H1 (cell line): Measurements from ENCODE around the gene PITPNM1. TPM values are rescaled to one million over a fixed set of nuclear protein-coding genes. Genes with fewer than 3 reads are reported as not detected.

Experiments
- CTCF ChIA-PET: fragments of 300-600 bp; sonication (Branson Sonifier 250); formaldehyde crosslinking; loops from one replicate; lab custom pipeline; 2021; ENCODE audit not compliant: partially characterized antibody; lab: Charles Lee
- POLR2A ChIA-PET: fragments of 300-600 bp; sonication (Branson Sonifier 250); formaldehyde crosslinking; loops from one replicate; lab custom pipeline; 2021; ENCODE audit warnings: inconsistent platforms; ENCODE audit not compliant: partially characterized antibody; lab: Charles Lee
- DNase-seq, 2 experiments: peaks; one replicate each; pipeline versions ENCODE4 v3.0.0 to v3.0.0-alpha.2; 2010 to 2022; ENCODE audit warnings: low spot score in 2 of 2, low read depth in 1 of 2, mixed read lengths in 1 of 2
- FAIRE-seq: peaks from 2 replicates; lab custom pipeline; 2011; peaks lifted over from hg19 to GRCh38; lab: Jason Lieb, UNC
- H2AFZ ChIP-seq: 2 replicates; pipeline ENCODE4 v1.8.1; 2012; ENCODE audit warnings: low read length, inconsistent platforms
- H2AK5ac ChIP-seq: 2 replicates; pipeline ENCODE4 v1.6.1; 2013; ENCODE audit warnings: low read depth, low read length
- H2BK120ac ChIP-seq: replicated peaks from 2 replicates; pipeline ENCODE3; 2013; ENCODE audit warnings: low read depth, low read length, inconsistent platforms
- H2BK12ac ChIP-seq: 2 replicates; pipeline ENCODE4 v1.6.1; 2013; ENCODE audit warnings: low read depth, low read length
- H2BK15ac ChIP-seq: 2 replicates; pipeline ENCODE4 v1.6.1; 2013; ENCODE audit warnings: low read length
- H2BK20ac ChIP-seq: 2 replicates; pipeline ENCODE4 v1.6.1; 2013; ENCODE audit warnings: low read length
- H2BK5ac ChIP-seq: 2 replicates; pipeline ENCODE4 v1.6.1; 2013; ENCODE audit warnings: low read depth, low read length
- H3K14ac ChIP-seq: 2 replicates; pipeline ENCODE4 v1.6.1; 2013; ENCODE audit warnings: inconsistent platforms; ENCODE audit not compliant: insufficient read length
- H3K18ac ChIP-seq: 2 replicates; pipeline ENCODE4 v1.6.1; 2013; ENCODE audit warnings: low read length; ENCODE audit errors: extremely low read depth
- H3K23ac ChIP-seq: 2 replicates; pipeline ENCODE4 v1.6.1; 2013; ENCODE audit warnings: inconsistent platforms; ENCODE audit not compliant: insufficient read length
- H3K23me2 ChIP-seq: 2 replicates; pipeline ENCODE4 v1.6.1; 2013; ENCODE audit warnings: low read depth, low read length
- H3K27ac ChIP-seq: 2 replicates; pipeline ENCODE4 v1.6.1; 2011; ENCODE audit warnings: low read depth, low read length, inconsistent platforms
- H3K27me3 ChIP-seq, 4 experiments: replicated peaks in 1 of 4; 1 replicate in 1 of 4; 2 replicates in 3 of 4; pipeline versions ENCODE4 v1.6.1 to v1.8.1; 2011 to 2013; ENCODE audit warnings: low read length in 3 of 4, mild to moderate bottlenecking in 3 of 4, inconsistent platforms in 2 of 4, mixed read lengths in 2 of 4, moderate library complexity in 1 of 4; ENCODE audit not compliant: control insufficient read depth in 3 of 4, insufficient read depth in 3 of 4; ENCODE audit errors: extremely low read depth in 1 of 4
- H3K36me3 ChIP-seq, 4 experiments: 2 replicates each; pipeline versions ENCODE4 v1.6.1 to v1.8.1; 2011 to 2013; ENCODE audit warnings: mild to moderate bottlenecking in 4 of 4, low read length in 3 of 4, moderate library complexity in 2 of 4, control low read depth in 1 of 4, inconsistent platforms in 1 of 4; ENCODE audit not compliant: insufficient read depth in 4 of 4, control insufficient read depth in 2 of 4
- H3K4ac ChIP-seq: replicated peaks from 2 replicates; pipeline ENCODE3; 2013; ENCODE audit warnings: low read length, low read depth, mixed read lengths, inconsistent platforms; ENCODE audit not compliant: insufficient read length
- H3K4me1 ChIP-seq, 4 experiments: replicated peaks in 1 of 4; 1 replicate in 1 of 4; 2 replicates in 3 of 4; pipeline versions ENCODE4 v1.6.1 to v1.8.1; 2011 to 2013; ENCODE audit warnings: low read length in 3 of 4, inconsistent platforms in 2 of 4, mixed read lengths in 1 of 4; ENCODE audit not compliant: insufficient read depth in 4 of 4, control insufficient read depth in 3 of 4
- H3K4me2 ChIP-seq, 2 experiments: 2 replicates each; pipeline versions ENCODE4 v1.6.1 to v1.8.1; 2011 to 2013; ENCODE audit warnings: low read depth in 2 of 2, low read length in 2 of 2, control low read depth in 1 of 2, inconsistent platforms in 1 of 2, mild to moderate bottlenecking in 1 of 2; ENCODE audit not compliant: insufficient read depth in 1 of 2
- H3K4me3 ChIP-seq, 4 experiments: fragments of 200-600, 300-600 bp in 1 of 4; sonication (generic), shearing (Covaris generic), sonication (Bioruptor Twin) in 1 of 4; 2 replicates each; pipeline versions ENCODE4 v1.5.1 to v1.8.1; 2011 to 2016; ENCODE audit warnings: low read length in 4 of 4, low read depth in 3 of 4, control low read depth in 2 of 4, inconsistent platforms in 2 of 4, mild to moderate bottlenecking in 2 of 4, mixed read lengths in 1 of 4, moderate library complexity in 1 of 4; ENCODE audit not compliant: insufficient read depth in 2 of 4; ENCODE audit errors: extremely low read depth in 1 of 4
- H3K56ac ChIP-seq: replicated peaks from 2 replicates; pipeline ENCODE3; 2013; ENCODE audit warnings: low read depth, mild to moderate bottlenecking, mixed read lengths, low read length, inconsistent platforms; ENCODE audit not compliant: insufficient read length
- H3K79me1 ChIP-seq: 2 replicates; pipeline ENCODE4 v1.6.1; 2013; ENCODE audit warnings: low read depth, low read length, control low read depth
- H3K79me2 ChIP-seq, 2 experiments: 2 replicates each; pipeline versions ENCODE4 v1.6.1 to v1.8.1; 2012 to 2013; ENCODE audit warnings: low read length in 2 of 2, mild to moderate bottlenecking in 2 of 2, inconsistent platforms in 1 of 2; ENCODE audit not compliant: insufficient read depth in 2 of 2, control insufficient read depth in 1 of 2
- H3K9ac ChIP-seq, 4 experiments: replicated peaks in 1 of 4; 1 replicate in 1 of 4; 2 replicates in 3 of 4; pipeline versions ENCODE4 v1.6.1 to v1.8.1; 2011 to 2013; ENCODE audit warnings: low read depth in 3 of 4, low read length in 3 of 4, control low read depth in 2 of 4, mild to moderate bottlenecking in 2 of 4, moderate library complexity in 2 of 4, inconsistent platforms in 1 of 4; ENCODE audit errors: extremely low read depth in 1 of 4
- H3K9me3 ChIP-seq, 2 experiments: 2 replicates each; pipeline versions ENCODE4 v1.6.1 to v1.8.1; 2012 to 2013; ENCODE audit warnings: mild to moderate bottlenecking in 2 of 2, moderate library complexity in 2 of 2, control low read depth in 1 of 2, inconsistent platforms in 1 of 2, low read depth in 1 of 2, low read length in 1 of 2, mixed read lengths in 1 of 2; ENCODE audit not compliant: insufficient read depth in 2 of 2
- H4K20me1 ChIP-seq, 2 experiments: replicated peaks in 1 of 2; 2 replicates each; pipeline versions ENCODE3 to v1.8.1; 2011 to 2013; ENCODE audit warnings: inconsistent platforms in 2 of 2, low read length in 2 of 2, mild to moderate bottlenecking in 1 of 2; ENCODE audit not compliant: insufficient read depth in 2 of 2, control insufficient read depth in 1 of 2
- H4K5ac ChIP-seq: 2 replicates; pipeline ENCODE4 v1.6.1; 2013; ENCODE audit warnings: low read length, low read depth, mixed read lengths, inconsistent platforms; ENCODE audit not compliant: insufficient read length
- H4K8ac ChIP-seq: 2 replicates; pipeline ENCODE4 v1.8.0; 2013; ENCODE audit warnings: mild to moderate bottlenecking, moderate library complexity, low read length, inconsistent platforms; ENCODE audit not compliant: insufficient read depth; ENCODE audit errors: extremely low read depth
- H4K91ac ChIP-seq: replicated peaks from 2 replicates; pipeline ENCODE3; 2013; ENCODE audit warnings: low read length, mixed read lengths, inconsistent platforms; ENCODE audit not compliant: insufficient read length
- CBX5 ChIP-seq: fragments of 300-800, 300-1000 bp; sonication (generic); IDR thresholded peaks from 2 replicates; pipeline ENCODE4 v1.7.1; 2016; ENCODE audit warnings: antibody characterized with exemption, low read length, low read depth
- POLR2A ChIP-seq, 2 experiments: IDR thresholded peaks; 1 replicate in 1 of 2; 2 replicates in 1 of 2; pipeline ENCODE4 v1.6.1; 2011; ENCODE audit warnings: low read depth in 2 of 2, low read length in 2 of 2, mild to moderate bottlenecking in 2 of 2; ENCODE audit errors: control extremely low read depth in 1 of 2
- RBBP5 ChIP-seq: IDR thresholded peaks from 2 replicates; pipeline ENCODE4 v1.7.1; 2012; ENCODE audit warnings: low read depth, mild to moderate bottlenecking, inconsistent platforms, low read length, moderate library complexity, borderline replicate concordance
- WGBS, 2 experiments: shearing (Covaris generic) in 1 of 2; methylation state at CpG; one replicate each; pipeline versions ENCODE4 v1.1.6 to v1.1.7; 2013 to 2015; ENCODE audit warnings: low lambda C conversion rate in 2 of 2, mixed read lengths in 2 of 2, inconsistent platforms in 1 of 2, low coverage in 1 of 2, missing lambda C conversion rate in 1 of 2; ENCODE audit not compliant: insufficient replicate concordance in 2 of 2, insufficient coverage in 1 of 2, insufficient read length in 1 of 2; ENCODE audit errors: extremely low coverage in 1 of 2, missing lambda C conversion rate in 1 of 2; 5-methylcytosine and 5-hydroxymethylcytosine counted together
- polyA plus RNA-seq, 7 experiments: library from polyadenylated mRNA; depleted of rRNA in 3 of 7; stranded (reverse) in 5 of 7; unstranded in 2 of 7; fragments of >200 nt in 5 of 7; fragments of 200-250 nt in 2 of 7; gene quantifications; 1 replicate in 5 of 7; 2 replicates in 1 of 7; 4 replicates in 1 of 7; pipeline versions ENCODE4 v1.2.1 to v1.2.3, GENCODE V29; 2011 to 2013; ENCODE audit warnings: missing spikeins in 2 of 7, mixed read lengths in 2 of 7
- total RNA-seq: library from RNA; stranded (reverse); fragmentation: NEBNext Ultra II Directional; extraction: Animal tissue kit (Norgen Biotek cat#: 25700); gene quantifications from 2 replicates; pipeline ENCODE4 v1.2.1, GENCODE V29; 2021
- TF ChIP-seq, protein P1 (sequence below): IDR thresholded peaks from 2 replicates; pipeline ENCODE4 v1.6.1; 2011; ENCODE audit warnings: low read length, improper control_type of control experiment
- TF ChIP-seq, protein P2 (sequence below): IDR thresholded peaks from 2 replicates; pipeline ENCODE4 v1.6.1; 2012; ENCODE audit warnings: low read length, inconsistent platforms

Gene PITPNM1
- total and polyA plus RNA-seq, 2 of the 8 experiments (the other 6 are each of a cell fraction or from before 2014, with no cell fraction given) = 27.2 to 52.7 TPM

DNA sequence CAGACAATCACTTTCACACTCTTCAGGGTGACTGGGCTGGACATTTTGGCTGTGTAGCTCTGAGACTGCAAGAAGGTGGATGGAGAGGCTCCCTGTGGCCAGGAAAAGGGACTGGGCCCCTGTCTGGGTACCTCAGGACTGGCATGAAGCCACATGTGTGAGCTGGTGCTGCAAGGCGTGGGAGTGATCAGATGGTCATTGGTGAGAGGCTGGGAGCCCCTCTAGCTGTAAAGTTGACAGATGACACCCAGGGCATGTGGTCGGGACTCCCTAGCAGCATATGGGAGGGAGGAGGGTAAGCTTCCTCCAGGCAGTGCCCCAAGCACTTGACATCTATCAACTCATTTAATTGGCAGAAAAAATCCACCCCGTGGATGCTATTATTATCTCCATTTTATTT, 37.0 kb upstream of the PITPNM1 start:
- H3K23ac ChIP-seq = no peak overlapping the region
- H3K27me3 ChIP-seq = no peaks in the 10 kb centered on the region; a peak in 1 of 7 replicates
- H3K36me3 ChIP-seq = no peaks in the 10 kb centered on the region
- H3K79me2 ChIP-seq = no peaks in the 10 kb centered on the region
- no peak for FAIRE-seq
- no peak overlapping the region for H2AFZ ChIP-seq
- no peak overlapping the region for H3K18ac ChIP-seq
- DNase-seq = no peak
- H3K4me2 ChIP-seq = no peak overlapping the region
- H3K14ac ChIP-seq = no peak overlapping the region
- H3K9me3 ChIP-seq = peaks cover 0 to 6% of the 10 kb centered on the region in 2 experiments; a peak in 1 of 4 replicates
- H3K23me2 ChIP-seq = no peaks in the 10 kb centered on the region
- H4K20me1 ChIP-seq = no peaks in the 10 kb centered on the region
- H3K9ac ChIP-seq = no peak overlapping the region
- no peak overlapping the region for H4K8ac ChIP-seq
- CTCF ChIA-PET = interaction anchor here (1.1 to 3.3 kb wide), 5 partner anchors 11 to 72 kb away, joined by 3 to 11 read pairs (median 6); no protein-coding TSS in a partner anchor
- whole genome bisulfite sequencing, 2 experiments = 88% methylated on average over 3 of the region's 3 CpGs; no CpG with 5 or more reads in 1 of the 2 experiments
- no peak overlapping the region for H3K4me3 ChIP-seq
- H3K27ac ChIP-seq = no peak overlapping the region
- no peak overlapping the region for H2AK5ac ChIP-seq
- no peak overlapping the region for H2BK20ac ChIP-seq
- H3K79me1 ChIP-seq = no peaks in the 10 kb centered on the region
- TF ChIP-seq, protein P1, sequence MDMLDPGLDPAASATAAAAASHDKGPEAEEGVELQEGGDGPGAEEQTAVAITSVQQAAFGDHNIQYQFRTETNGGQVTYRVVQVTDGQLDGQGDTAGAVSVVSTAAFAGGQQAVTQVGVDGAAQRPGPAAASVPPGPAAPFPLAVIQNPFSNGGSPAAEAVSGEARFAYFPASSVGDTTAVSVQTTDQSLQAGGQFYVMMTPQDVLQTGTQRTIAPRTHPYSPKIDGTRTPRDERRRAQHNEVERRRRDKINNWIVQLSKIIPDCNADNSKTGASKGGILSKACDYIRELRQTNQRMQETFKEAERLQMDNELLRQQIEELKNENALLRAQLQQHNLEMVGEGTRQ = no peak
- no peak for TF ChIP-seq CBX5
- no peak for TF ChIP-seq RBBP5
- TF ChIP-seq POLR2A (IDR thresholded peaks at IDR 0.05; ENCODE audit: control extremely low read depth in 1 of 2, low read depth in 2 of 2, low read length in 2 of 2) = no peak
- TF ChIP-seq, protein P2, sequence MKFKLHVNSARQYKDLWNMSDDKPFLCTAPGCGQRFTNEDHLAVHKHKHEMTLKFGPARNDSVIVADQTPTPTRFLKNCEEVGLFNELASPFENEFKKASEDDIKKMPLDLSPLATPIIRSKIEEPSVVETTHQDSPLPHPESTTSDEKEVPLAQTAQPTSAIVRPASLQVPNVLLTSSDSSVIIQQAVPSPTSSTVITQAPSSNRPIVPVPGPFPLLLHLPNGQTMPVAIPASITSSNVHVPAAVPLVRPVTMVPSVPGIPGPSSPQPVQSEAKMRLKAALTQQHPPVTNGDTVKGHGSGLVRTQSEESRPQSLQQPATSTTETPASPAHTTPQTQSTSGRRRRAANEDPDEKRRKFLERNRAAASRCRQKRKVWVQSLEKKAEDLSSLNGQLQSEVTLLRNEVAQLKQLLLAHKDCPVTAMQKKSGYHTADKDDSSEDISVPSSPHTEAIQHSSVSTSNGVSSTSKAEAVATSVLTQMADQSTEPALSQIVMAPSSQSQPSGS = no peak
- H2BK120ac ChIP-seq = no peak overlapping the region
- H3K56ac ChIP-seq = no peak overlapping the region
- peaks cover 0 to 5% (median 0%) of the 10 kb centered on the region in 4 experiments; a peak in 2 of 7 replicates for H3K4me1 ChIP-seq
- H2BK15ac ChIP-seq = no peak overlapping the region
- POLR2A ChIA-PET = interaction anchor here (1.1 to 1.2 kb wide), 2 partner anchors 24 to 142 kb away, joined by 3 read pairs; no protein-coding TSS in a partner anchor
- H2BK12ac ChIP-seq = no peak overlapping the region
- no peak overlapping the region for H4K5ac ChIP-seq
- H4K91ac ChIP-seq = no peak overlapping the region
- H3K4ac ChIP-seq = no peak overlapping the region
- no peak overlapping the region for H2BK5ac ChIP-seq
